Upper lobe of left lung (tissue), 4 donors: ENCODE results near the gene CALN1.

Experiments used
- EP300 ChIP-seq, 4 donors: sonication (generic); formaldehyde crosslinking; IDR thresholded peaks; one replicate each; pipeline ENCODE4 v1.5.1; 2017; ENCODE audit warnings: antibody characterized with exemption in 4 of 4, control low read depth in 2 of 4
- POLR2AphosphoS5 ChIP-seq, 2 donors: sonication (generic); formaldehyde crosslinking; IDR thresholded peaks; one replicate each; pipeline ENCODE4 v1.5.1; 2017; ENCODE audit warnings: antibody characterized with exemption in 2 of 2
- TF ChIP-seq, protein P1 (sequence below), 6 experiments: fragments of 450-650 bp in 4 of 6; fragments of 200-600 bp in 2 of 6; sonication (generic) in 2 of 6; IDR thresholded peaks; one replicate each; pipeline ENCODE4 v1.5.1; 2016 to 2019; ENCODE audit warnings: antibody characterized with exemption in 6 of 6

DNA sequence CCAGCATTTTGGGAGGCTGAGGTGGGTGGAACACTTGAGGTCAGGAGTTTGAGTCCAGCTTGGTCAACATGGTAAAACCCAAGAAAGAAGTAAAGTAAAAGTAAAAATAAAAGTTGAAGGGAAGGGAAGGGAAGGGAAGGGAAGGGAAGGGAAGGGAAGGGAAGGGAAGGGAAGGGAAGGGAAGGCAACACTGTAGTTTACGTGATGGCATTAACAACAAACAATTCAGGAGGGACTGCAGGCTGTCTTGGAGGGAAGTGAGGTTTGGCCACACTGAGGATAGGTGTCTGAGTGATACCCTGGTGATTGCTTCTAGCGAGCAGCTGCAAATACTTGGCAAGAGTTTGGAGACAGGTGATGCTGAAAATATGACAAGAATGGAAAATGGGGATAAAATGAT is 298.0 kb downstream of the CALN1 start:
- TF ChIP-seq, protein P1, sequence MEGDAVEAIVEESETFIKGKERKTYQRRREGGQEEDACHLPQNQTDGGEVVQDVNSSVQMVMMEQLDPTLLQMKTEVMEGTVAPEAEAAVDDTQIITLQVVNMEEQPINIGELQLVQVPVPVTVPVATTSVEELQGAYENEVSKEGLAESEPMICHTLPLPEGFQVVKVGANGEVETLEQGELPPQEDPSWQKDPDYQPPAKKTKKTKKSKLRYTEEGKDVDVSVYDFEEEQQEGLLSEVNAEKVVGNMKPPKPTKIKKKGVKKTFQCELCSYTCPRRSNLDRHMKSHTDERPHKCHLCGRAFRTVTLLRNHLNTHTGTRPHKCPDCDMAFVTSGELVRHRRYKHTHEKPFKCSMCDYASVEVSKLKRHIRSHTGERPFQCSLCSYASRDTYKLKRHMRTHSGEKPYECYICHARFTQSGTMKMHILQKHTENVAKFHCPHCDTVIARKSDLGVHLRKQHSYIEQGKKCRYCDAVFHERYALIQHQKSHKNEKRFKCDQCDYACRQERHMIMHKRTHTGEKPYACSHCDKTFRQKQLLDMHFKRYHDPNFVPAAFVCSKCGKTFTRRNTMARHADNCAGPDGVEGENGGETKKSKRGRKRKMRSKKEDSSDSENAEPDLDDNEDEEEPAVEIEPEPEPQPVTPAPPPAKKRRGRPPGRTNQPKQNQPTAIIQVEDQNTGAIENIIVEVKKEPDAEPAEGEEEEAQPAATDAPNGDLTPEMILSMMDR (IDR thresholded peaks at IDR 0.05), result no peak
- TF ChIP-seq EP300 (IDR thresholded peaks at IDR 0.05), result no peak
- no peak for TF ChIP-seq POLR2AphosphoS5 (IDR thresholded peaks at IDR 0.05)
